K562 (cell line): Measurements from ENCODE around the gene ING4. TPM values are rescaled to one million over a fixed set of nuclear protein-coding genes. Genes with fewer than 3 reads are reported as not detected.

Source experiments
- ATF7 ChIP-seq: fragments of 450-650 bp; IDR thresholded peaks from 2 replicates; pipeline ENCODE4 v1.7.1; 2014; ENCODE audit warnings: mild to moderate bottlenecking, moderate library complexity
- BCL6 ChIP-seq: fragments of 250-450 bp; sonication (Bioruptor Pico); IDR thresholded peaks from 2 replicates; pipeline ENCODE4 v1.4.0; 2020
- CBFA2T3 ChIP-seq: fragments of 450-650 bp; IDR thresholded peaks from 2 replicates; pipeline ENCODE4 v1.6.1; 2017
- DIDO1 ChIP-seq: fragments of 450-650 bp; IDR thresholded peaks from 2 replicates; pipeline ENCODE4 v1.6.1; 2016; ENCODE audit warnings: low read depth, missing biosample characterization, missing genetic modification characterization
- ELF4 ChIP-seq: fragments of 450-650 bp; formaldehyde crosslinking; IDR thresholded peaks from 2 replicates; pipeline ENCODE4 v1.4.0; 2022; ENCODE audit warnings: missing genetic modification characterization
- ESRRA ChIP-seq: fragments of 450-650 bp; IDR thresholded peaks from 2 replicates; pipeline ENCODE4 v1.6.1; 2014; ENCODE audit warnings: low read depth, mild to moderate bottlenecking, moderate library complexity, borderline replicate concordance
- NR4A1 ChIP-seq, 2 experiments: fragments of 250-450 bp in 1 of 2; fragments of 450-650 bp in 1 of 2; sonication (Bioruptor Pico) in 1 of 2; IDR thresholded peaks; 2 replicates each; pipeline versions ENCODE4 v1.4.0 to v1.6.1; 2016 to 2020; ENCODE audit warnings: mild to moderate bottlenecking in 2 of 2, missing compliant biosample characterization in 1 of 2, missing genetic modification characterization in 1 of 2, moderate library complexity in 1 of 2
- PYGO2 ChIP-seq: fragments of 450-650 bp; IDR thresholded peaks from 2 replicates; pipeline ENCODE4 v1.6.1; 2016; ENCODE audit warnings: mild to moderate bottlenecking, missing genetic modification characterization, moderate library complexity, missing compliant biosample characterization
- RNF2 ChIP-seq: sonication (generic); IDR thresholded peaks from 2 replicates; pipeline ENCODE4 v1.6.1; 2016
- ZBTB11 ChIP-seq, 3 experiments: fragments of 200-800 bp in 1 of 3; fragments of 250-450 bp in 1 of 3; fragments of 450-650 bp in 1 of 3; sonication (Bioruptor Pico) in 1 of 3; sonication (Bioruptor generic) in 1 of 3; formaldehyde crosslinking in 1 of 3; IDR thresholded peaks; 2 replicates each; pipeline versions ENCODE4 v1.6.1 to v1.8.0; 2016 to 2022; ENCODE audit warnings: mild to moderate bottlenecking in 2 of 3, missing genetic modification characterization in 2 of 3, missing compliant biosample characterization in 1 of 3, moderate library complexity in 1 of 3
- ZBTB40 ChIP-seq, 2 experiments: fragments of 450-650 bp in 1 of 2; sonication (generic) in 1 of 2; formaldehyde crosslinking in 1 of 2; IDR thresholded peaks; 2 replicates each; pipeline versions ENCODE4 v1.7.1 to v1.9.0; 2016 to 2022; ENCODE audit warnings: inconsistent platforms in 1 of 2, mild to moderate bottlenecking in 1 of 2, missing genetic modification reagents in 1 of 2
- ZFP1 ChIP-seq: fragments of 450-650 bp; formaldehyde crosslinking; IDR thresholded peaks from 2 replicates; pipeline ENCODE4 v1.4.0; 2020; ENCODE audit warnings: mild to moderate bottlenecking, mixed read lengths
- ZNF23 ChIP-seq: fragments of 250-450 bp; sonication (Bioruptor Pico); IDR thresholded peaks from 2 replicates; pipeline ENCODE4 v1.4.0; 2020; ENCODE audit warnings: mild to moderate bottlenecking
- ZNF644 ChIP-seq: fragments of 200-800 bp; sonication (Bioruptor generic); IDR thresholded peaks from 2 replicates; pipeline ENCODE4 v1.6.1; 2016; ENCODE audit warnings: low read depth, missing genetic modification characterization, missing compliant biosample characterization
- polyA plus RNA-seq, 8 experiments: library from polyadenylated mRNA; depleted of rRNA in 4 of 8; stranded (reverse) in 5 of 8; unstranded in 3 of 8; fragments of >200 nt; fragmentation: Nextera tagmentation in 2 of 8; fragmentation: Illumina TruSeq in 1 of 8; extraction: Ambion mirVana in 2 of 8; extraction: Trizol in 1 of 8; gene quantifications; 2 replicates each; pipeline versions ENCODE4 v1.2.1 to v1.2.3, GENCODE V29; 2011 to 2014; ENCODE audit warnings: inconsistent platforms in 1 of 8, missing spikeins in 1 of 8
- total RNA-seq, 7 experiments: library from RNA; depleted of rRNA in 6 of 7; stranded (reverse); fragments of >200 nt in 6 of 7; fragmentation: Illumina TruSeq in 2 of 7; extraction: Trizol in 2 of 7; gene quantifications; 2 replicates each; pipeline versions ENCODE4 v1.2.1 to v1.2.3, GENCODE V29; 2011 to 2021; ENCODE audit warnings: low replicate concordance in 1 of 7

ING4 gene
- total and polyA plus RNA-seq, 9 of the 15 experiments (the other 6 are each of a cell fraction or from before 2014, with no cell fraction given), result 6.6 to 30.2 (median 15.7) TPM

- TF ChIP-seq ZBTB11 (CRISPR knock-in tag; IDR thresholded peaks at IDR 0.05) (peak in 1 of 3 experiments; percentile 81; a peak in 2 of 6 replicates), ZNF644 (peak; percentile 74; the same call in 1 of the 2 replicates), RNF2 (0 out of 2 replicates have a peak, but pooled peaks have one; percentile 11), ZNF23 (CRISPR knock-in tag) (no peak), CBFA2T3 (peak; percentile 43; the same call in 1 of the 2 replicates), ZFP1 (CRISPR knock-in tag) (no peak), NR4A1 (CRISPR knock-in tag; IDR thresholded peaks at IDR 0.05) (0 out of 2 replicates have a peak, but pooled peaks have one; percentile 50), NR4A1 (tag; IDR thresholded peaks at IDR 0.05) (peak; percentile 82), BCL6 (CRISPR knock-in tag) (0 out of 2 replicates have a peak, but pooled peaks have one; percentile 33), ATF7 (no peak), ESRRA (no peak; the same call in 1 of the 2 replicates), ELF4 (peak; percentile 85; the same call in 1 of the 2 replicates), PYGO2 (no peak), DIDO1 (tag) (peak; percentile 63; the same call in 1 of the 2 replicates), ZBTB40 (IDR thresholded peaks at IDR 0.05) (0 out of 2 replicates have a peak, but pooled peaks have one; percentile 22), ZBTB40 (CRISPR knock-in tag; IDR thresholded peaks at IDR 0.05) (no peak)
Observed at GRCh38 chr12:6607751-6608591, 54.9 kb downstream of the ING4 start (continued).
